Ramos (cell line): ENCODE results near the gene WFIKKN2.

Experiments
- in situ Hi-C: fragments of 300-500 bp; cut with MboI; formaldehyde crosslinking; loops from one replicate; pipeline ENCODE4 v1.14.3; 2022; ENCODE audit warnings: low sequenced_read_pairs; ENCODE audit not compliant: unreplicated experiment

The WFIKKN2 gene

GRCh38 chr17:50807675-50808074 is 27.7 kb upstream of the WFIKKN2 start:
- in situ Hi-C loops = no loop called here

GRCh38 chr17:50808413-50808812 is 27.0 kb upstream of the WFIKKN2 start:
- in situ Hi-C loops = no loop called here

DNA sequence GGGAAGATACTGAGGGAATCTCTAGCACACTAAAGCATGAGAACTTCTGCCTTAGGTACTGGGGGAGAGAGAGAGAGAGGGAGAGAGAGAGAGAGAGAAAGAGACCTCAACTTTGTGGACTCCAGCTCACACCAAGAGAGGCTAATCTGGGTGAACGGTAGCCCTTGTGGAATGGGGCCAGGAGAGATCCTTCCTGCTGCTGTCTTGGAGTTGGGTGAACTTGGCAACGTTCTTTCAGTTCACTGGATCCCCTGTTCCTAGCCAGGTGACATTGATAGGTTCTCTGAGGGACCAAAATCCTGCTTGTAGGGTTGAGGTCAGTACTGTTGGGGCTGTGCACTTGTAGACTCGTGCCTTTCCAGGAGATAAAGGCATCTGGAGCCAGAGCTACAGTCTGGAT is 26.5 kb upstream of the WFIKKN2 start:
- in situ Hi-C loops = no loop called here

- in situ Hi-C loops = no loop called here
Observed at GRCh38 chr17:50813583-50813982, 21.8 kb upstream of the WFIKKN2 start.

GRCh38 chr17:50815400-50815799 is 20.0 kb upstream of the WFIKKN2 start:
- in situ Hi-C loops = no loop called here

GRCh38 chr17:50816271-50816670 is 19.1 kb upstream of the WFIKKN2 start:
- in situ Hi-C loops = no loop called here

GRCh38 chr17:50816771-50817751 is 18.3 kb upstream of the WFIKKN2 start:
- in situ Hi-C loops = no loop called here

GRCh38 chr17:50817838-50818237 is 17.5 kb upstream of the WFIKKN2 start:
- in situ Hi-C loops = no loop called here

GRCh38 chr17:50818261-50818660 is 17.1 kb upstream of the WFIKKN2 start:
- in situ Hi-C loops = no loop called here

GRCh38 chr17:50818921-50819657 is 16.3 kb upstream of the WFIKKN2 start:
- in situ Hi-C loops = no loop called here

GRCh38 chr17:50820651-50821050 is 14.7 kb upstream of the WFIKKN2 start:
- in situ Hi-C loops = no loop called here

DNA sequence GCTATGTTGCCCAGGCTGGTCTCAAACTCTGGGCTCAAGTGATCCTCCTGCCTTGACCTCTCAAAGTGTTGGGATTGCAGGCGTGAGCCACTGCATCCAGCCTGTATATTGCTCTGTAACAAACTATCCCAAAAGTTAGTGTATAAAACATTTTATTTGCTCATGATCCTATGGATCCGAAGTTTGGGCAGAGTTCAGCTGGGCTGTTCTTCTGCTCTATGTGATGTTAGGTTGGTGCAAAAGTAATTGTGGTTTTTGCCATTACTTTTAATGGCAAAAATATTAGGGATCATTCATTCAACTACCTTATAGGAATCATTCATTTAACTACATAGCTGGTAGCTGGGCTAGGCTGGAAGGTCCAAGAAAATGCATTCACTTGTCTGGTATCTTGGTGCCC is 12.8 kb upstream of the WFIKKN2 start:
- in situ Hi-C loops = no loop called here

DNA sequence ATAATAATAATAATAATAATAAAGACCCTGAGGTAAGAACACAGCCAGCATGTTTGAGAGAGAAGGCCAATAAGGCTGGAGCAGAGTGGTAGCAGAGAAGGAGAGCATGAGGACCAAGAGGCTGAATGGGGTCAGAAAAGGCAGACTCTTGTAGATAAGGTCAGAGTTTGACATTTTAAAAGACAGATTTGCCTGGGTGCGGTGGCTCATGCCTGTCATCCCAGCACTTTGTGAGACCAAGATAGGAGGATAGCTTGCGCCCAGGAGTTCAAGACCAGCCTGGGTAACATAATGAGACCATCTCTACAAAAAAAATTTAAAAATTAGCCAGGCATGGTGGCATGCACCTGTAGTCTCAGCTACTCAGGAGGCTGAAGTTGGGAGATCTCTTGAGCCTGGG is 11.0 kb upstream of the WFIKKN2 start:
- in situ Hi-C loops = no loop called here

GRCh38 chr17:50825188-50825587 is 10.2 kb upstream of the WFIKKN2 start:
- in situ Hi-C loops = no loop called here

GRCh38 chr17:50828508-50829170 is 6.7 kb upstream of the WFIKKN2 start:
- in situ Hi-C loops = no loop called here

- in situ Hi-C loops = no loop called here
Observed at GRCh38 chr17:50829332-50829731, 6.1 kb upstream of the WFIKKN2 start.

- in situ Hi-C loops = no loop called here
Observed at GRCh38 chr17:50830352-50830751, 5.0 kb upstream of the WFIKKN2 start.

- in situ Hi-C loops = no loop called here
Observed at GRCh38 chr17:50830994-50831393, 4.4 kb upstream of the WFIKKN2 start.

GRCh38 chr17:50831471-50831928 is 3.9 kb upstream of the WFIKKN2 start:
- in situ Hi-C loops = no loop called here

DNA sequence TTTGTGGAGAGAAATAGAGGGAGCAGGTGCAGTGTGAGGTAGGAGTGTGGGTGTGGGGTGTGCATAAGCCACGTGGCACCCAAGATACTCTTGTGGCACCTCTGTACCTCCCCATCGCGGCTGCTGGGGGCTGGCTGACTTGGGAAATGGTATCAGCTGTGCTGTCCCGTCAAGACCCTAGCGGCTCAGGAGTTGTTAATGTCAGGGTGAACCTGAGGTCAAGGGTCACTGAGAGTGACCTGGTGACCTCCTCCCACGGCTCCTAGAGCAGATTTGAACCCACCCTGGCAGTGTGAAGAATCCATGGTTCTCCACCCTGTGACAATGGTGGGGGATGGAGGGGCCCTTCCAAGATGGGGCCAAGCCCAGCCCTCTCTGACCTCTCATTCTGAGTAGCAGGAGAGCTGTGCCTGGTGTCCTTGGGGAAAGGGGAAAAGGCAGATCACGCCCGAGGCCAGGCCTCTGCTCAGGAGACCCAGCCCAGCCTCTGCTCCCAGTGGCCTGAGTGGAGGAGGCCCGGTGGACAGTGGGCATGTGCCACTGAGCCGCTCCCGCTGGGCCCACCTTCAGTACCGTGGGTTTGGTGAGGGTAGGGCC is 3.0 kb upstream of the WFIKKN2 start:
- in situ Hi-C loops = no loop called here
